CD8-positive, alpha-beta memory T cell (primary cell): Measurements from ENCODE around the gene PXK. TPM values are rescaled to one million over a fixed set of nuclear protein-coding genes. Genes with fewer than 3 reads are reported as not detected.
A peak's percentile ranks its signal among the peaks of the same experiment; 100 is the strongest.

Experiments used
- CTCF ChIA-PET: fragments of 350-600 bp; sonication (Branson Sonifier 250); formaldehyde crosslinking; loops from one replicate; lab custom pipeline; 2021; ENCODE audit warnings: antibody characterized with exemption; lab: Charles Lee
- POLR2A ChIA-PET: fragments of 350-600 bp; sonication (Branson Sonifier 250); formaldehyde crosslinking; loops from one replicate; lab custom pipeline; 2021; ENCODE audit warnings: antibody characterized with exemption; lab: Charles Lee
- DNase-seq, 5 donors: peaks; one replicate each; pipeline versions ENCODE4 v3.0.0 to v3.0.0-alpha.2; 2020 to 2022; ENCODE audit warnings: mixed read lengths in 1 of 5
- H3K27ac ChIP-seq: one replicate; pipeline ENCODE4 v1.7.0; 2013; ENCODE audit warnings: low read depth, mild to moderate bottlenecking, low read length, moderate library complexity
- H3K27me3 ChIP-seq: 2 replicates; pipeline ENCODE4 v1.7.0; 2013; ENCODE audit warnings: low read length, mild to moderate bottlenecking; ENCODE audit not compliant: insufficient read depth, poor library complexity, severe bottlenecking
- H3K36me3 ChIP-seq: 2 replicates; pipeline ENCODE4 v1.7.0; 2013; ENCODE audit warnings: mild to moderate bottlenecking, low read length, moderate library complexity; ENCODE audit not compliant: insufficient read depth
- H3K4me1 ChIP-seq: 2 replicates; pipeline ENCODE4 v1.7.0; 2013; ENCODE audit warnings: mild to moderate bottlenecking, low read length, moderate library complexity; ENCODE audit not compliant: insufficient read depth
- H3K4me3 ChIP-seq: 2 replicates; pipeline ENCODE4 v1.7.0; 2013; ENCODE audit warnings: mild to moderate bottlenecking, low read length
- H3K9me3 ChIP-seq: 2 replicates; pipeline ENCODE4 v1.7.0; 2013; ENCODE audit warnings: mild to moderate bottlenecking, low read length
- H3K27ac Mint-ChIP-seq, 8 donors: one replicate each; pipeline ENCODE4 v1.8.0; 2020 to 2021; ENCODE audit warnings: mixed read lengths in 8 of 8, mild to moderate bottlenecking in 6 of 8, inconsistent platforms in 3 of 8, moderate library complexity in 3 of 8
- H3K27me3 Mint-ChIP-seq, 2 donors: one replicate each; pipeline ENCODE4 v1.8.0; 2020 to 2021; ENCODE audit warnings: mixed read lengths in 2 of 2, mild to moderate bottlenecking in 1 of 2, moderate library complexity in 1 of 2
- H3K36me3 Mint-ChIP-seq, 3 donors: one replicate each; pipeline ENCODE4 v1.8.0; 2020 to 2021; ENCODE audit warnings: mixed read lengths in 3 of 3, inconsistent platforms in 1 of 3, mild to moderate bottlenecking in 1 of 3
- H3K4me1 Mint-ChIP-seq, 3 donors: one replicate each; pipeline ENCODE4 v1.8.0; 2020 to 2021; ENCODE audit warnings: mixed read lengths in 3 of 3, inconsistent platforms in 1 of 3, mild to moderate bottlenecking in 1 of 3
- H3K4me3 Mint-ChIP-seq, 7 donors: one replicate each; pipeline ENCODE4 v1.8.0; 2020 to 2021; ENCODE audit warnings: mixed read lengths in 7 of 7, mild to moderate bottlenecking in 6 of 7, moderate library complexity in 4 of 7, inconsistent platforms in 2 of 7
- H3K9me3 Mint-ChIP-seq, 5 donors: one replicate each; pipeline ENCODE4 v1.8.0; 2020 to 2022; ENCODE audit warnings: mixed read lengths in 5 of 5, mild to moderate bottlenecking in 3 of 5, moderate library complexity in 2 of 5, inconsistent platforms in 1 of 5
- polyA plus RNA-seq: library from polyadenylated mRNA; unstranded; fragments of 300-500 nt; fragmentation: Illumina TruSeq; gene quantifications from one replicate; pipeline ENCODE4 v1.2.3, GENCODE V29; 2021
- total RNA-seq, 2 experiments: library from RNA; stranded (reverse); gene quantifications; one replicate each; pipeline ENCODE4 v1.2.3, GENCODE V29; 2021

The PXK gene
- total and polyA plus RNA-seq, 3 experiments from 2014 or later: 24.8 to 27.8 (median 27.2) TPM

DNA sequence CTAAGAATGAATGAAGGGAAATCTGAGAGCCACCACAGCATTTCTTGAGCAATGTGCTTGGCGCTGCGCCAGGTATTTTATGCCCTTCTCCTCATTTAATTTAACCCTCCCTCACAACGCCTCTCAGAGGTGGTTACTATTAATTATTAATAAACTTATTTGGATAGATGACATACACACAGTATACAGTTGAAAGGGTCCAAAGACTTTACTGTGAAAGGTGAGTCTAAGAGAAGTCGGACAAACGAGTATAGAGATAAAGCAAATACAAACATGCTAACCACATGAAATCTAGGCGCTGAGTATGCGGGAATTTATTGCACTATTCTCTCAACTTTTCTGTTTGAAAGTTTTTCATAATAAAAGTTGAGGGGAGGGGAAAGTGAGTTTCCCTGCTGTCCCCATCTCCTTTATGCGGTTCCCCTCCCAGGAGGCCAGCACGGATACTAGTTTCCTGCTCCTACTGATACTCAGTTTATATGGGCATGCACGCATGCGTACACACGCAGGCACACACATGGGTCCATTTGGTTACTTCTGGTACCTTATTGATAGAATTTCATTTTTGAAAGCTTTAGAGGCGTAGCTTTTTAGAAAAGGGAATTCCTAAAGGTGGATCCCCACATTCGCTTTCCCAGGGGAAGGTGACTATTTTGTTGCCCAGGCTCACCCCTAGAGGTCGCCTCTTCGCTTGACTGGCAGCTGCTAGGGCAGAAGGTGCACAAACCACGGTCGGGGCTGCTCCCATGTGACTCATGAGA is 130.7 kb downstream of the PXK start:
- Mint-ChIP-seq H3K27ac (peak overlapping the region in 5 of 8 donors; percentile 66 to 88 (median 80)), H3K36me3 (no peaks in the 10 kb centered on the region), H3K4me3 (peak overlapping the region in 6 of 7 donors; percentile 6 to 67 (median 52)), H3K27me3 (no peaks in the 10 kb centered on the region), H3K4me1 (peaks cover 9 to 14% (median 10%) of the 10 kb centered on the region in 3 donors), H3K9me3 (no peaks in the 10 kb centered on the region)
- Histone ChIP-seq H3K9me3 (no peaks in the 10 kb centered on the region), H3K36me3 (no peaks in the 10 kb centered on the region), H3K4me1 (peaks cover 9% of the 10 kb centered on the region), H3K27ac (no peak overlapping the region), H3K4me3 (no peak overlapping the region), H3K27me3 (no peaks in the 10 kb centered on the region)
- ChIA-PET POLR2A (interaction anchor here (1.3 kb wide), 1 partner anchor 68 kb away, joined by 4 read pairs; no protein-coding TSS in a partner anchor), CTCF (interaction anchor here (0.6 to 1.8 kb wide), 16 partner anchors 8 to 286 kb away, joined by 3 to 10 read pairs (median 4); partner anchors contain the start of genes HTD2, KCTD6, PDHB and RPP14)
- DNase-seq: peak; percentile 36 to 84 (median 54)

DNA sequence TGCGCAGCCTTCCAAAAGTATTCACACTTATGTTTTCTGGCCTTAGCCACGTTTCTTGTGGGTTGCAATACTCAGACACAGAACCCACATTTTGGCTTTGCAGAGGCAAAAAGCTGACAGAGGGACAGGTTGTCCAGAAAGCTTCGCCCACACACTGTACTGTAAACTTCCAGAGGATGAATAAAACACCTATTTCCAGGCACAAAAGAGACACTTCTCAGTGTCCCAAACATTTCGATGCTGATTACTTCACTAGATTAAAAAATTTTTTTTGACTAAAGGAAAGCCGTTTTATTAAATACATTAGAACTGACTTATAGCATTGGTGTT is 131.2 kb downstream of the PXK start:
- no peak overlapping the region for H3K4me3 ChIP-seq
- ChIA-PET POLR2A (interaction anchor here (1.3 kb wide), 1 partner anchor 67 kb away, joined by 4 read pairs; no protein-coding TSS in a partner anchor), CTCF (interaction anchor here (1.0 to 1.8 kb wide), 15 partner anchors 8 to 167 kb away, joined by 3 to 10 read pairs (median 5); partner anchors contain the start of genes HTD2, KCTD6, PDHB and RPP14)
- no peak for DNase-seq
- H3K27me3 Mint-ChIP-seq: no peaks in the 10 kb centered on the region
- no peaks in the 10 kb centered on the region for H3K36me3 Mint-ChIP-seq
- H3K36me3 ChIP-seq: no peaks in the 10 kb centered on the region
- no peaks in the 10 kb centered on the region for H3K9me3 ChIP-seq
- no peaks in the 10 kb centered on the region for H3K9me3 Mint-ChIP-seq
- H3K27me3 ChIP-seq: no peaks in the 10 kb centered on the region
- peak overlapping the region in 5 of 8 donors; percentile 66 to 88 (median 80) for H3K27ac Mint-ChIP-seq
- H3K4me3 Mint-ChIP-seq: peak overlapping the region in 5 of 7 donors; percentile 6 to 67 (median 49)
- H3K4me1 Mint-ChIP-seq: peaks cover 9 to 14% (median 10%) of the 10 kb centered on the region in 3 donors
- no peak overlapping the region for H3K27ac ChIP-seq
- H3K4me1 ChIP-seq: peaks cover 9% of the 10 kb centered on the region

DNA sequence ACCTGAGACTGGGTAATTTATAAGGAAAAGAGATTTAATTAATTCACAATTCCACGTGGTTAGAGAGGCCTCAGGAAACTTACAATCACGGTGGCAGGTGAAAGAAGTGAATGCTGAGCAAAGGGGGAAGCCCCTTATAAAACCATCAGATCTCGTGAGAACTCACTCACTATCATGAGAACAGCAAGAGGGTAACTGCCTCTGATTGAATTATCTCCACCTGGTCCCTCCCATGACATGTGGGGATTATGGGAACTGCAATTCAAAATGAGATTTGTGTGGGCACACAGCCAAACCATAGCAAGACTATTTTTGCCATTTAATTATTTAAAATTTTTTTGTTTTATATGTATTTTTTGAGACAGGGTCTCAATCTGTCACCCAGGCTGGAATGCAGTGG is 132.2 kb downstream of the PXK start:
- CTCF ChIA-PET: interaction anchor here (1.8 kb wide), 2 partner anchors 26 to 27 kb away, joined by 6 to 9 read pairs; partner anchors contain the start of gene KCTD6
- Mint-ChIP-seq H3K27ac (peak overlapping the region in 1 of 8 donors; percentile 51), H3K36me3 (no peaks in the 10 kb centered on the region), H3K9me3 (no peaks in the 10 kb centered on the region), H3K4me1 (peaks cover 9 to 20% (median 12%) of the 10 kb centered on the region in 3 donors), H3K27me3 (no peaks in the 10 kb centered on the region), H3K4me3 (no peak overlapping the region)
- POLR2A ChIA-PET: no interaction called here
- Histone ChIP-seq H3K27me3 (no peaks in the 10 kb centered on the region), H3K9me3 (no peaks in the 10 kb centered on the region), H3K4me1 (peaks cover 9% of the 10 kb centered on the region), H3K4me3 (no peak overlapping the region), H3K27ac (no peak overlapping the region), H3K36me3 (no peaks in the 10 kb centered on the region)
- DNase-seq: no peak

DNA sequence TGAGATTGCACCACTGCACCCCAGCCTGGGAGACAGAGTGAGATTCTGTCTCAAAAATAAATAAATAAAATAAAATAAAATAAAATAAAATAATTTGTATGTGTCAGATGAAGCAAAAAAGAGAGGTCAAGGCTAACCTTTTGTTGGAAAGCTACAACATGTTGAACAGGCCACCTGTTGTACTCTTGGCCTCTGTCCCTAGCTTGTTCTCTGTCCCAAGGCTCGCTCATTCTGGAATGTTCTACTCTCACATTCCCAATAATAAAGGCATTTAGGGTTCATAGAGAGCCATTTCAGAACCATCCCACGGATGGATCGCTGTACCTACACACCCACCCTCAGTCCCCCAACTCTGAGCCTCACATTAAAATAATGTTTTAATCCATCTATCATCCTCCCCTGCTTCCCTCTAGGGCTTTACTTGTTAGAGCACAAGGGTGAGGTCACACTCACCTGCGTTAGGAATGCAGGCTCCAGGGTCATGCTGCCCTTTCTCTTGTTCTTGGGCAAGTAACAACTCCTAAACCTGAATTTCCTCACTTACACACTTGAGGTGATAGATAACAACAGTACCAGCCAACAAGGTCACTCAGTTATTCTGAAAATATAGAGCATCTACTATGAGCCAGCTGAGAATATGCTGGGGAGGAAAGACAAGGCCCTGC is 134.3 kb downstream of the PXK start:
- CTCF ChIA-PET: interaction anchor here (1.8 kb wide), 1 partner anchor 24 kb away, joined by 6 read pairs; the partner anchor contains the start of gene KCTD6
- H3K4me1 ChIP-seq: peaks cover 25% of the 10 kb centered on the region
- no peaks in the 10 kb centered on the region for H3K27me3 ChIP-seq
- no peaks in the 10 kb centered on the region for H3K36me3 ChIP-seq
- H3K27ac Mint-ChIP-seq: peak overlapping the region in 2 of 8 donors; percentile 11 to 13
- H3K4me1 Mint-ChIP-seq: peaks cover 26 to 40% (median 30%) of the 10 kb centered on the region in 3 donors
- H3K9me3 Mint-ChIP-seq: no peaks in the 10 kb centered on the region
- no peaks in the 10 kb centered on the region for H3K9me3 ChIP-seq
- H3K27ac ChIP-seq: no peak overlapping the region
- H3K4me3 Mint-ChIP-seq: no peak overlapping the region
- no peaks in the 10 kb centered on the region for H3K36me3 Mint-ChIP-seq
- no peaks in the 10 kb centered on the region for H3K27me3 Mint-ChIP-seq
- no peak overlapping the region for H3K4me3 ChIP-seq
- no peak for DNase-seq
- POLR2A ChIA-PET: no interaction called here

DNA sequence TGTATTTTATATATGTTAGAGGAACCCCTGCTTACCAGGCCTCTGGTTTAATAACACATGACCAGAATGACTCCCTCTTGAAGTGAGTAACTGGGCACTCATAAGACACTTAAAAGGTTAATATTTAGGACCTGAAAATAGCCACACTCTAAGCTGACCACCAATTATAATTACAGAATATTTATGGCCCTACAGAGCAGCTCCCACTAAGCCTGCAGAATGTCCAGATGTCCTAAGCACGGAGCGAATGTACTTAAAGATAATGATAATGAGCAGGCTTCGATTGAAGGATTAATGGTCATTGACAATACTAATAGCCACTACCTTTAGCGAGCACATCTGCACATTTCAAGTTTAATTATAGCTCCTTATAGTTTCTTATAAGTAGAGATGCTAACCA is 136.4 kb downstream of the PXK start:
- POLR2A ChIA-PET: no interaction called here
- CTCF ChIA-PET: interaction anchor here (0.9 to 7.1 kb wide), 2 partner anchors 12 to 24 kb away, joined by 3 to 57 read pairs; partner anchors contain the start of gene KCTD6
- H3K4me1 Mint-ChIP-seq: peaks cover 35 to 50% (median 36%) of the 10 kb centered on the region in 3 donors

DNA sequence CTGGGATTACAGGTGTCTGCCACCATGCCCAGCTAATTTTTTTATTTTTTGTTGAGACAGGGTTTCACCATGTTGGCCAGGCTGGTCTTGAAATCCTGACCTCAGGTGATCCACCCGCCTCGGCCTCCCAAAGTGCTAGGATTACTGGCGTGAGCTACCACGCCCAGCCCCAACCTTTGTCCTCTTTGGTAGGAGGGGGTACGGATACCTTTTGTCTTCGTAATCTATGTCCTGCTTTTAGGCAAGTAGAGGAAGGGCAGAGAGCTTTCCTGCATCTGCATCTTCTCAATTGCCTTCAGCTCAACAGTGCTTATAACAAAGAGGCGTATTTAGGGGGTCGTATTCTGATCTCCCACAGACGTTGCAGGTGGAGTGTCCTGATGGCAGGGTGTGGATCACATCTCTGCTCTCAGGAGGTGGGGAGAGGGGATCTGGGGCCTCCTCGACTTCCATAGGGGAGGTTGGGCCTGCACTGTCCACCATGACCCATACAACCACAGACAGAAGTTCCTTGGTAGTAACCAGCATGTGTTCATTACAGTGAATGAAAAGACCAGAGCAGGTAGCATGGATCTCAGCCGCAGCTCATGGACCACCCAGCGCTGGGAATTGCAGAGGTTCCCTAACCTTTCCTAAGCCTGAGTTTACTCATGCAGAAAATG is 137.8 kb downstream of the PXK start:
- no peaks in the 10 kb centered on the region for H3K36me3 Mint-ChIP-seq
- H3K27me3 Mint-ChIP-seq: no peaks in the 10 kb centered on the region
- no peak overlapping the region for H3K4me3 ChIP-seq
- no peaks in the 10 kb centered on the region for H3K9me3 Mint-ChIP-seq
- H3K36me3 ChIP-seq: no peaks in the 10 kb centered on the region
- peak overlapping the region in 3 of 7 donors; percentile 69 to 78 (median 74) for H3K4me3 Mint-ChIP-seq
- peak overlapping the region; percentile 57 to 95 (median 88) for H3K27ac Mint-ChIP-seq
- no peaks in the 10 kb centered on the region for H3K9me3 ChIP-seq
- DNase-seq: no peak
- peaks cover 26% of the 10 kb centered on the region for H3K4me1 ChIP-seq
- H3K27ac ChIP-seq: no peak overlapping the region
- ChIA-PET POLR2A (interaction anchor here (1.4 to 1.6 kb wide), 2 partner anchors 21 to 22 kb away, joined by 3 to 8 read pairs; partner anchors contain the start of gene KCTD6), CTCF (interaction anchor here (0.6 to 7.1 kb wide), 6 partner anchors 22 to 164 kb away, joined by 3 to 57 read pairs (median 3); partner anchors contain the start of genes HTD2, KCTD6 and RPP14)
- H3K27me3 ChIP-seq: no peaks in the 10 kb centered on the region
- H3K4me1 Mint-ChIP-seq: peaks cover 48 to 59% (median 48%) of the 10 kb centered on the region in 3 donors

More for the DNA sequence above, 136.4 kb downstream of the PXK start:
- H3K36me3 ChIP-seq: no peaks in the 10 kb centered on the region
- H3K4me3 ChIP-seq: no peak overlapping the region
- H3K27me3 Mint-ChIP-seq: no peaks in the 10 kb centered on the region
- no peak overlapping the region for H3K4me3 Mint-ChIP-seq
- no peaks in the 10 kb centered on the region for H3K9me3 ChIP-seq
- no peak overlapping the region for H3K27ac ChIP-seq
- DNase-seq: no peak
- no peaks in the 10 kb centered on the region for H3K9me3 Mint-ChIP-seq
- H3K27ac Mint-ChIP-seq: peak overlapping the region in 3 of 8 donors; percentile 11 to 74 (median 21)
- peaks cover 23% of the 10 kb centered on the region for H3K4me1 ChIP-seq
- H3K36me3 Mint-ChIP-seq: no peaks in the 10 kb centered on the region
- no peaks in the 10 kb centered on the region for H3K27me3 ChIP-seq
